ENCODE data around the gene GAS2.

DNA sequence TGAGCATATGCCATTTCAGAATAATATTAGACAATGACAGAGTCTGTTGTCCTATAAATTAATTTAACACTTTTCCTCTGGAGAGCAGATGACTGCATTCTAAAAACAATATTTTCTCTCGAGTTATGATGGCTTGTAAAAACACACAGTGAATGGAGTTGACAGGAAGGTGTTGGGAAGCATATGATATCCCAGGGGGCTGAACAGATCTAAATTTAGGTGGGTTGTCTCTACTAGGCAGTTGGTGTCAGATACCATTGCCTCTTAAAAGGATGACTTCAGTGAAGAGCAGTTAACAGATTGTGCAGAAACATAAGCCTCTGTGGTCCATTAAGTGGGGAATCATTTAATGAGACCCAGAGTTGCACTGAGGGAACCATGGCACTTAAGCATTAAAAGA is 132.5 kb downstream of the GAS2 start:
- TF ChIP-seq, protein P1, sequence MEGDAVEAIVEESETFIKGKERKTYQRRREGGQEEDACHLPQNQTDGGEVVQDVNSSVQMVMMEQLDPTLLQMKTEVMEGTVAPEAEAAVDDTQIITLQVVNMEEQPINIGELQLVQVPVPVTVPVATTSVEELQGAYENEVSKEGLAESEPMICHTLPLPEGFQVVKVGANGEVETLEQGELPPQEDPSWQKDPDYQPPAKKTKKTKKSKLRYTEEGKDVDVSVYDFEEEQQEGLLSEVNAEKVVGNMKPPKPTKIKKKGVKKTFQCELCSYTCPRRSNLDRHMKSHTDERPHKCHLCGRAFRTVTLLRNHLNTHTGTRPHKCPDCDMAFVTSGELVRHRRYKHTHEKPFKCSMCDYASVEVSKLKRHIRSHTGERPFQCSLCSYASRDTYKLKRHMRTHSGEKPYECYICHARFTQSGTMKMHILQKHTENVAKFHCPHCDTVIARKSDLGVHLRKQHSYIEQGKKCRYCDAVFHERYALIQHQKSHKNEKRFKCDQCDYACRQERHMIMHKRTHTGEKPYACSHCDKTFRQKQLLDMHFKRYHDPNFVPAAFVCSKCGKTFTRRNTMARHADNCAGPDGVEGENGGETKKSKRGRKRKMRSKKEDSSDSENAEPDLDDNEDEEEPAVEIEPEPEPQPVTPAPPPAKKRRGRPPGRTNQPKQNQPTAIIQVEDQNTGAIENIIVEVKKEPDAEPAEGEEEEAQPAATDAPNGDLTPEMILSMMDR (IDR thresholded peaks at IDR 0.05) = no peak
- no peak for TF ChIP-seq POLR2AphosphoS5 (IDR thresholded peaks at IDR 0.05)
